KMS-11 (cell line): ENCODE data around the gene DRD4.

Experiments
- H2AFZ ChIP-seq: fragments of 200-600 bp; sonication (generic); 2 replicates; pipeline ENCODE4 v1.6.1; 2016; ENCODE audit warnings: antibody characterized with exemption, mixed run types, low read depth
- H3K27ac ChIP-seq: fragments of 200-600 bp; sonication (generic); 2 replicates; pipeline ENCODE4 v1.6.1; 2016; ENCODE audit warnings: mild to moderate bottlenecking, mixed run types
- H3K27me3 ChIP-seq: fragments of 200-600 bp; sonication (generic); 2 replicates; pipeline ENCODE4 v1.6.1; 2017; ENCODE audit warnings: mild to moderate bottlenecking, low read depth, mixed run types, moderate library complexity; ENCODE audit not compliant: insufficient read depth
- H3K36me3 ChIP-seq: fragments of 200-600 bp; sonication (generic); 2 replicates; pipeline ENCODE4 v1.6.1; 2017; ENCODE audit warnings: mild to moderate bottlenecking, mixed run types; ENCODE audit not compliant: insufficient read depth
- H3K4me1 ChIP-seq: fragments of 200-600 bp; sonication (generic); 2 replicates; pipeline ENCODE4 v1.6.1; 2016; ENCODE audit warnings: mild to moderate bottlenecking, low read depth, mixed run types; ENCODE audit not compliant: poor library complexity, severe bottlenecking
- H3K4me2 ChIP-seq: fragments of 200-600 bp; sonication (generic); 2 replicates; pipeline ENCODE4 v1.7.0; 2016; ENCODE audit warnings: mild to moderate bottlenecking, mixed run types
- H3K4me3 ChIP-seq: fragments of 200-600 bp; sonication (generic); IDR thresholded peaks from 2 replicates; pipeline ENCODE4 v1.6.1; 2017; ENCODE audit warnings: low read depth, low read length, mixed read lengths; ENCODE audit not compliant: insufficient read depth
- H3K79me2 ChIP-seq: fragments of 200-600 bp; sonication (generic); 2 replicates; pipeline ENCODE4 v1.6.1; 2016; ENCODE audit warnings: low read depth, mixed run types; ENCODE audit not compliant: insufficient read depth
- H3K9ac ChIP-seq: fragments of 200-600 bp; sonication (generic); 2 replicates; pipeline ENCODE4 v1.6.1; 2016; ENCODE audit warnings: mild to moderate bottlenecking, mixed run types
- H4K20me1 ChIP-seq: fragments of 200-600 bp; sonication (generic); 2 replicates; pipeline ENCODE4 v1.6.1; 2016; ENCODE audit warnings: mild to moderate bottlenecking, mixed run types; ENCODE audit not compliant: insufficient read depth
- TF ChIP-seq, protein P1 (sequence below): fragments of 200-600 bp; sonication (generic); conservative IDR thresholded peaks from 2 replicates; pipeline ENCODE4 v1.6.1; 2017; ENCODE audit warnings: low read depth, mild to moderate bottlenecking, antibody characterized with exemption, low read length, moderate library complexity, mixed read lengths

DRD4 gene

DNA sequence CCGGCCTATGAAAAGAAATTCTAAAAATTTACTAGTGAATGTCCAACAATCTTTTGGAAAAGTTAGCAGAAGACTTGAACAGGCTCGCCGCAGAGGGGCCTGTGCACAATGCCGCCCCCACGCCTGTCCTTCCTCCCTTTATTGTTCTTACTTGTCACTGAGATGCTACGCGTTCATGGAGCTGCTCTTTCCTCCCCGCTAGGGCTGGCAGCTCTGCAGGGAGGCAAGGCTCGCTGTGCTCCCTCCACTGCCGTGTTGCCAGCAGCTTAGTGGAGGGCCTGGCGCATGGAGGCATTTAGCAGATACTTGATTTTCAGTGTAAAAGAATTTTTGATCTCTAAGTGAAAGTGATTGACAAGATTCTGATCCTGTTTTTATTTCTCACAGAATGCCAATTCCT, 46.1 kb upstream of the DRD4 start:
- Histone ChIP-seq H3K36me3 (peaks cover 6% of the 10 kb centered on the region; the same call in 1 of the 2 replicates), H4K20me1 (no peaks in the 10 kb centered on the region), H3K9ac (no peak overlapping the region), H3K4me3 (no peak overlapping the region), H3K79me2 (peaks cover 15% of the 10 kb centered on the region; the same call in 1 of the 2 replicates), H3K4me2 (no peak overlapping the region), H3K27ac (no peak overlapping the region), H3K4me1 (peaks cover 39% of the 10 kb centered on the region), H2AFZ (no peak overlapping the region), H3K27me3 (no peaks in the 10 kb centered on the region)
- TF ChIP-seq, protein P1, sequence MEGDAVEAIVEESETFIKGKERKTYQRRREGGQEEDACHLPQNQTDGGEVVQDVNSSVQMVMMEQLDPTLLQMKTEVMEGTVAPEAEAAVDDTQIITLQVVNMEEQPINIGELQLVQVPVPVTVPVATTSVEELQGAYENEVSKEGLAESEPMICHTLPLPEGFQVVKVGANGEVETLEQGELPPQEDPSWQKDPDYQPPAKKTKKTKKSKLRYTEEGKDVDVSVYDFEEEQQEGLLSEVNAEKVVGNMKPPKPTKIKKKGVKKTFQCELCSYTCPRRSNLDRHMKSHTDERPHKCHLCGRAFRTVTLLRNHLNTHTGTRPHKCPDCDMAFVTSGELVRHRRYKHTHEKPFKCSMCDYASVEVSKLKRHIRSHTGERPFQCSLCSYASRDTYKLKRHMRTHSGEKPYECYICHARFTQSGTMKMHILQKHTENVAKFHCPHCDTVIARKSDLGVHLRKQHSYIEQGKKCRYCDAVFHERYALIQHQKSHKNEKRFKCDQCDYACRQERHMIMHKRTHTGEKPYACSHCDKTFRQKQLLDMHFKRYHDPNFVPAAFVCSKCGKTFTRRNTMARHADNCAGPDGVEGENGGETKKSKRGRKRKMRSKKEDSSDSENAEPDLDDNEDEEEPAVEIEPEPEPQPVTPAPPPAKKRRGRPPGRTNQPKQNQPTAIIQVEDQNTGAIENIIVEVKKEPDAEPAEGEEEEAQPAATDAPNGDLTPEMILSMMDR = no peak

DNA sequence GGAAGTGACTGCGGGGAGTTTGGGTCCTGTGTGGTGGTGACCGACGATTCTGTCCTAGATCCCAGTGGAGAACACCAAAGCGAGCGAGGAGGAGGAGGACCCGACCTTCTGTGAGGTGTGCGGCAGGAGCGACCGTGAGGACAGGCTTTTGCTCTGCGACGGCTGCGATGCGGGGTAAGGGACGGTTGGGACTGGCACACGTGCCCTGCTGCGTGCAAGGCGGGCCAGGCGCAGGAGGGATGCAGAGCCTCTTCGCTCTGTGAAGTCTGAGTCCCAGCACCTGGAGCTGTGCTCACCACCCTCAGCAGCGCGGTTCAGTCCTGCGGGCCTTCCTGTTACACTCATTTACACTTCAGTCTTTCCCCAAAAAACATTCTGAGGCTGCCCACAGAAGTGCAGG, 44.6 kb upstream of the DRD4 start:
- no peak overlapping the region for H3K4me2 ChIP-seq
- H3K27me3 ChIP-seq = no peaks in the 10 kb centered on the region
- H3K79me2 ChIP-seq = peaks cover 9% of the 10 kb centered on the region; the same call in 1 of the 2 replicates
- H3K4me3 ChIP-seq = no peak overlapping the region
- TF ChIP-seq, protein P1 = no peak
- no peak overlapping the region for H3K9ac ChIP-seq
- peaks cover 6% of the 10 kb centered on the region; the same call in 1 of the 2 replicates for H3K36me3 ChIP-seq
- H3K27ac ChIP-seq = no peak overlapping the region
- H3K4me1 ChIP-seq = peaks cover 34% of the 10 kb centered on the region
- H2AFZ ChIP-seq = no peak overlapping the region
- H4K20me1 ChIP-seq = no peaks in the 10 kb centered on the region

DNA sequence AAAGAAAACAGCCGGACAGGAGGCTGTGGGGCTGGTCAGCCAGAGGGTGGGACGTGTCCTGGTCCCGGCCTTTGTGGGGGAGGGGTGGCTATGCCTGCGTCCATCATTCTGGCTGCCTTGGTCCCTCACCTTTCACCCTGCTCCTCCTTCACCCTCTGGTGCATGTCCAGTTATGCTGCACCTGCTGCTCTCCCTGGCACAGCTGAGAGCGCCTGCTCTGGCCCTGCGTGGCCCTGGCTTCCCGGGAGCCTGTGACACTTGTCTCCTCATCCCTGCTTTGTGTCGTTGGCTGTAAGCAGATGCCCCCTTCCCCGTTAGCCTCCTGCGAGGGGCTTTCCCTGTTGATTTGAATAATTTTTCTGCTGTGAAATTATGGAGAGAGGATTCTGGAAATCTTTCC, 44.2 kb upstream of the DRD4 start:
- Histone ChIP-seq H3K36me3 (peaks cover 6% of the 10 kb centered on the region; the same call in 1 of the 2 replicates), H3K27me3 (no peaks in the 10 kb centered on the region), H3K4me2 (no peak overlapping the region), H2AFZ (no peak overlapping the region), H3K9ac (no peak overlapping the region), H3K4me3 (no peak overlapping the region), H4K20me1 (no peaks in the 10 kb centered on the region), H3K27ac (no peak overlapping the region), H3K79me2 (peaks cover 9% of the 10 kb centered on the region; the same call in 1 of the 2 replicates), H3K4me1 (peaks cover 31% of the 10 kb centered on the region)
- TF ChIP-seq, protein P1 = no peak

DNA sequence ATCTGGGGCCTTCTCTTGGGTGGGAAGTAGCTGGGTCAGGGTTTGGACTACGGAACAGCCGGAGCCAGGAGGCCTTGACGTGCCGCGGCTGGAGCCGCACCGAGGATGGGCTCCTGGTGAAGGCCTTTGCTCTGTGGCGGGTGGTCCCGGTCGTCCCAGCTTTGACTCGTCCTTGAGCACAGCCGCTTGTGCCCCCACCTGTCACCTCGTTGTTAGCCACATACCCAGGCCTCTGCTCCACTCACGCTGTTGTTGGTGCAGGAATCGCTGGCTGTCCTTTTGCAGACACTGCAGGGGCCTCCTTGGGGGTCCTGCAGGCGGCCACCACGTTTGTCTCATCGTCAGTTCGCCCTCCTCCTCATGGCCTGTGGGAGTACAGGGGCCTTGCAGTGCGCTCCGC, 43.7 kb upstream of the DRD4 start:
- H4K20me1 ChIP-seq = no peaks in the 10 kb centered on the region
- H3K4me1 ChIP-seq = peaks cover 27% of the 10 kb centered on the region
- H3K79me2 ChIP-seq = peaks cover 9% of the 10 kb centered on the region; the same call in 1 of the 2 replicates
- TF ChIP-seq, protein P1 = no peak
- no peak overlapping the region for H3K9ac ChIP-seq
- H3K4me2 ChIP-seq = no peak overlapping the region
- no peak overlapping the region for H2AFZ ChIP-seq
- H3K4me3 ChIP-seq = no peak overlapping the region
- H3K36me3 ChIP-seq = peaks cover 6% of the 10 kb centered on the region; the same call in 1 of the 2 replicates
- H3K27me3 ChIP-seq = no peaks in the 10 kb centered on the region
- no peak overlapping the region for H3K27ac ChIP-seq
